HG02981 (cell line): Measurements from ENCODE around the gene RNPS1.

Source experiments
- ATAC-seq: cut with Tn5 transposase; IDR thresholded peaks from one replicate; pipeline ENCODE4 v1.9.1; 2021; ENCODE audit warnings: mild to moderate bottlenecking, moderate library complexity; ENCODE audit not compliant: unreplicated experiment

Gene RNPS1, protein sequence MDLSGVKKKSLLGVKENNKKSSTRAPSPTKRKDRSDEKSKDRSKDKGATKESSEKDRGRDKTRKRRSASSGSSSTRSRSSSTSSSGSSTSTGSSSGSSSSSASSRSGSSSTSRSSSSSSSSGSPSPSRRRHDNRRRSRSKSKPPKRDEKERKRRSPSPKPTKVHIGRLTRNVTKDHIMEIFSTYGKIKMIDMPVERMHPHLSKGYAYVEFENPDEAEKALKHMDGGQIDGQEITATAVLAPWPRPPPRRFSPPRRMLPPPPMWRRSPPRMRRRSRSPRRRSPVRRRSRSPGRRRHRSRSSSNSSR

DNA sequence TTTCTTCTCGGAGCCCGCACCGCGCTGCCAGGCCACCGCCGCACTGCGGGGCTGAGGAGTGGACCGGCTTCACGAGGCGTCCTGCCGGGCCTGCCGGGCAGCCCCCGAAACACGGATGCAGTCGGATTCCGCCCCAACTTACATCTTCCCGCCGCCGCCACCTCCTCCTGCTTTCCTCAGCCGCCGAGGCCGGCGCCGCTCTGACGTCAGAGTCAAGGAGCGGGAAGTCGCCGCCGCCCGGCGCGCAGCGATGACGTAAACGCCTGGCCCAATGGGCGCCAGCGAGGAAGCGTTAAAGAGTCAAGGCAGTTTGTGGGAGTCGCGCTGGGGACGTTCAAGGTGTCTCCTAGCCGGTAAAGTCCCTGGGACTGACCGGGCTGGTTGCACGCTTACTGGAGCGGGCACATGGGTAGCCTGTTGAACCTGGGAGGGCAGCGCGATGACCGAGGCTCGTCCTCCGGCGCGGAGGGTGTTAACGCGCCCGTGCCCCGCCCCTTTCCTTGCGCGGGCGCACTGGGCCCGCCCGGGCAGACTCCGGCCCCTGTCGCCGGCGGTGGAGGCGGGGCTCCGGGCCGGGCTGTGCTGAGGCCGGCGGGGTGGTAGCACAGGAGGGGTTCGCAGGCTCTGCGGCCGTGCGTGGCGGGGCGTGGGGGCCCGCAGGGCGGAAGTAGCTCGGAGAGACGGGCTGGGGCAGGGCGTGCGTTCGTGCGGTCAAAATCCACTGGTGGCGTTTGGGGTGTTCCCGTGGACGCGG lies at the start of gene RNPS1:
RNPS1 (minus strand) TSS at position 214 of the 754 bp plus-strand sequence. CDS start 3,483 bp downstream, outside the sequence.
- peak; percentile 77 for ATAC-seq

- ATAC-seq = no peak
Observed at GRCh38 chr16:2317231-2318020, 49.5 kb upstream of the RNPS1 start.

GRCh38 chr16:2308089-2308962 lies 40.4 kb upstream of the RNPS1 start:
- ATAC-seq = no peak

GRCh38 chr16:2299915-2300192 lies 31.9 kb upstream of the RNPS1 start:
- no peak for ATAC-seq

DNA sequence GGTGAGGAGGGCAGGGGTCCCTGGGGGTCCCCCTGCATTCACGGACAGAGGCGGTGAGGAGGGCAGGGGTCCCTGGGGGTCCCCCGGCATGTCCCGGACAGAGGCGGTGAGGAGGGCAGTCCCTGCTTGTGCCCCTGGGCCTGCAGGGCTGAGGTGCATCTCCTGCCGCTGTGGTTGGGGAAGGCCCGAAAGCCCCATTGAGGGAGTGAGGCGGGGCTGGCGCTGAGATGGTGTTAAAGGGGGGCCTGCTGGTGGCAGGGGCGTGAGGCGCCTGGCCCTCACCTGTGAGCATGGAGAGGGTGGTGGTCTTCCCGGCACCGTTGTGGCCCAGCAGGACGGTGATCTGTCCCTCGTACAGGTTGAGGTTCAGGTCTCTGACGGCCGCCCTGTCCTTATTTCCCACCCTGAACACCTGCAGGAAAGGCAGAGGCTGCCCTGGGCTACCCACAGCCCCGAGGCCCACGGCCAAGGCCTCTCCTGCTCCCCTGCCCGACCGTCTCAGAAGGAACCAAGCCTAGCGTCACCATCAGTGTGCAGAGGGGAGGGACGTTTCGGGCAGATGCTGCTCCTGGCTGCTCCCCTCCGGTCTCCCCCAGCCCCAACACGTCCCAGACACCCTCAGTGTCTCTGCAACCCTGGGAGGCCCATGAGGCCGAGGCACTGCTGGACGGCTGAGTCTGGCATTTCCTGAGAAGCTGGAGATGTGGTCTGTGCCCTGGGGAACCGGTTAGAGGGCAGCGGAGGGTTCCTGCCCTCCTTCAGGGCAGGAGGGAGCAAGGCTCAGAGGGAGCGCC lies 31.4 kb upstream of the RNPS1 start:
- ATAC-seq = no peak

- ATAC-seq = no peak
Observed at GRCh38 chr16:2298621-2299020, 30.7 kb upstream of the RNPS1 start.

DNA sequence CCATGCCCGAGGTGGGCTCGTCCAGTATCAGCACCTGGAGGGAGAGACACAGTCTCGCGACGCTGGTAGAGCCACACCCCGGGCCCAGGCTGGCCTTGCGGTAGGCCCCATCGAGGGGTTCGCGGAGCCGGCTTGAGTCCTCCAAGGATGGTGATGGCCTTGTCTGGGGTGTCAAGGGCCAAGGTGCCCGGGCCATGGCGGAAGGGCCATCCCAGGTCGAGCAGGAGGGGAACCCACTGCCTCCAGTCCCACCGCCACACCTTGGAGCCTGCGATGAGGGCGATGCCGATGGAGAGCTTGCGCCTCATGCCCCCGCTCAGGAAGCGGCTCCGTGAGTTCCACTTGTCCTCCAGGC lies 29.6 kb upstream of the RNPS1 start:
- ATAC-seq = no peak

GRCh38 chr16:2296661-2297505 lies 29.0 kb upstream of the RNPS1 start:
- no peak for ATAC-seq

GRCh38 chr16:2295056-2295798 lies 27.3 kb upstream of the RNPS1 start:
- ATAC-seq = no peak

- no peak for ATAC-seq
Observed at GRCh38 chr16:2292221-2292620, 24.3 kb upstream of the RNPS1 start.

- no peak for ATAC-seq
Observed at GRCh38 chr16:2289282-2289681, 21.4 kb upstream of the RNPS1 start.

GRCh38 chr16:2288726-2289125 lies 20.8 kb upstream of the RNPS1 start:
- ATAC-seq = no peak

DNA sequence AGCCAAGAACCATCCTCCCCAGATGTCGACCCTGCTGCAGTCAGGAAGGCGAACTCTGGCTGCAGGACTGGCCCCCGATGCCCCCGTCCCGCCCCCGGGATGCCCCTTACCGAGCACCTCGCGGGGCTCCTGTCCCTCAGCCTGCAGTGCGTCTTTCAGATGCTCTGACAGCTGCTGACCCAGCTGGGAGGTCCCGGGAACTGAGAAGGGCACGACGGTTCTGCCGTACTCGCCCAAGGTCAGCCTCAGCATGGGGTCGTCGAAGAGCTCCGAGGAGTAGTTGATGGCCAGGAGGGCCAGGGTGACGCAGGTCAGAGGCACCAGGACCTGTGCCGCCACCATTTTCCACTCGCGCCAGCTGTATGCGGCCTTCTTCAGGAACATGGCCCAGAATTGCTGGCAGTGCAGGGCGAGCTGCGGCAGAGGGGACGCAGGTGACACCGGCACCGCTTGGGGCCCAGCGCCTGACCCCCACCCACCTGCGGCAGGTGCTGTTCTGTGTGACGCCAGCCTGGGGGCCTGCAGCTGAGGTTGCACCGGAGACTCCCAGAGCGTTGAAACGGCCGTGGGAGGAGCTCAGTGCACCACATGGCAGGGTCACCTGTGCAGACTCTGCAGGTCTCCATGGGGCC lies 20.1 kb upstream of the RNPS1 start:
- no peak for ATAC-seq

- no peak for ATAC-seq
Observed at GRCh38 chr16:2286550-2286949, 18.6 kb upstream of the RNPS1 start.

- no peak for ATAC-seq
Observed at GRCh38 chr16:2285731-2286191, 17.8 kb upstream of the RNPS1 start.

- ATAC-seq = no peak
Observed at GRCh38 chr16:2284797-2285576, 17.1 kb upstream of the RNPS1 start.
